Measurements from ENCODE around the gene MYO1H.

DNA sequence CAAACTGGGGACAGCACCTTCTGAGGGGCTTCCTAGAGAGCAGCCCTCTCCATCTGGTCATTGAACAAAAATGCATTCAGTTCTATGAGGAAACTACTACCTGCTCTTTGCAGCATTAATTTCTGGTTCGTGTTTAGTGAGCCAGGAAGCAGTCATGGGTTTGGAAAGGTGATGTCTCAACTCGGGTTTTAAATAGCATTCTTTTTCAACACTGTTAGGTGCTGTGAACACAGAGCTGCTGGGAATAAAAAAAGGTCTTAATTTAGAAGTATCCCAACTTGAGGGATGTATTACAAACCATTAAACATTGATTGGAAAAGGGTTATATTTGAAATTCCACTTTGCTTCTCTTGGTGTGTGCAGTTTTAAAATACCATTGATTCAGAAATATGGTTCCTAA is 9.3 kb downstream of the MYO1H start:
- TF ChIP-seq POLR2A (IDR thresholded peaks at IDR 0.05) = no peak
- TF ChIP-seq, protein P1, sequence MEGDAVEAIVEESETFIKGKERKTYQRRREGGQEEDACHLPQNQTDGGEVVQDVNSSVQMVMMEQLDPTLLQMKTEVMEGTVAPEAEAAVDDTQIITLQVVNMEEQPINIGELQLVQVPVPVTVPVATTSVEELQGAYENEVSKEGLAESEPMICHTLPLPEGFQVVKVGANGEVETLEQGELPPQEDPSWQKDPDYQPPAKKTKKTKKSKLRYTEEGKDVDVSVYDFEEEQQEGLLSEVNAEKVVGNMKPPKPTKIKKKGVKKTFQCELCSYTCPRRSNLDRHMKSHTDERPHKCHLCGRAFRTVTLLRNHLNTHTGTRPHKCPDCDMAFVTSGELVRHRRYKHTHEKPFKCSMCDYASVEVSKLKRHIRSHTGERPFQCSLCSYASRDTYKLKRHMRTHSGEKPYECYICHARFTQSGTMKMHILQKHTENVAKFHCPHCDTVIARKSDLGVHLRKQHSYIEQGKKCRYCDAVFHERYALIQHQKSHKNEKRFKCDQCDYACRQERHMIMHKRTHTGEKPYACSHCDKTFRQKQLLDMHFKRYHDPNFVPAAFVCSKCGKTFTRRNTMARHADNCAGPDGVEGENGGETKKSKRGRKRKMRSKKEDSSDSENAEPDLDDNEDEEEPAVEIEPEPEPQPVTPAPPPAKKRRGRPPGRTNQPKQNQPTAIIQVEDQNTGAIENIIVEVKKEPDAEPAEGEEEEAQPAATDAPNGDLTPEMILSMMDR (IDR thresholded peaks at IDR 0.05) = no peak

All from uterus (tissue), 2 donors.